Activated CD4-positive, alpha-beta T cell treated with anti-CD3 and anti-CD28 coated beads, Interleukin-2, Interleukin-6, amounts not matched to agents 100 ng/mL and 50 ng/mL, durations not matched to agents 16 hours and 8 hours (primary cell): ENCODE measurements around the gene SORBS2.
A peak's percentile ranks its signal among the peaks of the same experiment; 100 is the strongest.

Experiments used
- DNase-seq: peaks from one replicate; pipeline ENCODE4 v3.0.0-alpha.2; 2020

The SORBS2 gene

DNA sequence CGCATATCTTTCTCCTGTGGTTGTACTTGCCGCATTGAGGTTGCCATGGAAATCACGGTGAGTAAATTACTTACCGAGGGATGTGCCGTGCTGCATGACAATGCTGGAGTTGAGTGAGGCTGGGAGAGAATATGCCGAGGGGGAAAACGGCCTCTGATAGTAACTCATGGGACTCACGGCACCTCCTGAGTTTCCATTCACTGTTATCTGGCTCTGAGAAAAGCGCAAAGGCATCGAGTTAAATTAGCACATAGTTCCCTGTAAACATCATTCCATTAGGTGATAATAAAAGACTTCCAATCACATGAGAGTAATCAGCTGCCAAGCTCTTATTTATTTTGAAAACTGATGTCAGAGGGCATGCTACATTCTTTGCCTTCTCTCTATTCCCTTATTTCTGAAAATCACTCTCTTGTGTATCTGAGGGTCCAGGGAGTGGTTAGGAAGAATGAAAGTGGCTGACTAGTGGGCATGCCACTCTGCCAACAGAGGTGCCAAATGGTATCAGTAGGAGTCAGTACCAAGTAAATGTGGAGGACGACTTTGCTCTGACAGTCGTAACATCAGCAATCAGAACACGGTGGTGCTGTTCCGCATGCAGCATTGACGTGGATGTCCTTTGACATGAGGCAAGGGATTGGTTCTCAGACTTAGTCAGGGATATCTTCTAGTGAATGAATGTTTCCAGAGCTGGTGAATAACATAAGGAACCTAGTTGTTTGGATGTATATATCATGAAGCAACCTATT, 149.8 kb downstream of the SORBS2 start:
- DNase-seq, result no peak

DNA sequence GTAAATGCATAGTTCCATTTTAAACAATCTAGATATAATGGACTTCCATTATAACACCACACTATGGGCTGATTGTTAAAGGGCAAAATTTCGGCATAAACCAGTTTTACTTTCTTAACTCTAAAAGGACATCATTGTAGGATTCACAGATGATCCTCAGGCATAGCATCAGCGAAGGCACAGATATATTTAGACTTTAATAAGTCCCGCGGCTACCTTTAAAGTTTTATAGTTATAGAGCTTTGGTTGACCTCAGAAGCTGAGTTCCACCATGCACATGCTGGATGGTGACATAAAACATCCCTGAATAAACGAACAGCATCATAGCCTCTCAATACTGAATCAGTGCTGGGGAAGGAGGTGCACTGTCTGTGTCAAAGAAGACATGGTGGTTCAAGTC, 151.7 kb downstream of the SORBS2 start:
- DNase-seq, result no peak

DNA sequence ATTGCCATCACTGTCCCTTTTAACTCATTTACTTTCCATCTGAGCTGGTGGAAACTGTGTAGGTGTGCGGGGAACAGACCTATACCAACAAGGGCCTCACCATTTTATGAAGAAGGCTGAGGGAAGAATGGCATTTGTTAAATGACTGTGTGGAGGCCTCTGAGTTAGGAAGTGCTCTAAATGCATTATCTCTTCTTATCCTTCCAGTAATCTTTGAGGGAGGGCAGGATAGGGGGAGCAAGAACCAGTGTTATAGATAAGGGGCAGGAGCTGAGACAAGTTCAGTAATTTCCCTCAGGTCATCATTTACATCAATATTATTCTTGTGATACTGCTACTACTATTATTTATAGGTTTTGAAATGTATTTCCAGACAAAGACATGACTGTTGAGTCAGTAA, 154.3 kb downstream of the SORBS2 start:
- no peak for DNase-seq

DNA sequence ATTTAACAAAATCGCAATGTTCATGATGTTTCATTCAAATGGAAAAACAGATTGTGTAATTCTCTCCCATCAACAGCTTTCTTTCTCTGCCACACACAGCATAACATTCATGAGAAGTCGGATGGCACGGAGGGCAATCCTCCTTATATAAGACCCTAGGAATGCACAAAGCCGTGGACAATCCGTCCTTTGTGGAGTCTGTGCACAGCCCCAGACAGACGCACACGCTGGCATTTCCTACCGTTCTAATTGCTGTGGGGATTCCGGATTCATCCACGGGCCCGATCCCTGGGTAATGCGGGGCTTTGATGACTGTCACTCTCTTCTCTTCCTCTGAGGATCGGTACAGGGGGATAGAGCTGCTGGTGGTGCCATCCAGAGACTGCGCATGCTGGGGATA, 154.8 kb downstream of the SORBS2 start:
- no peak for DNase-seq

DNA sequence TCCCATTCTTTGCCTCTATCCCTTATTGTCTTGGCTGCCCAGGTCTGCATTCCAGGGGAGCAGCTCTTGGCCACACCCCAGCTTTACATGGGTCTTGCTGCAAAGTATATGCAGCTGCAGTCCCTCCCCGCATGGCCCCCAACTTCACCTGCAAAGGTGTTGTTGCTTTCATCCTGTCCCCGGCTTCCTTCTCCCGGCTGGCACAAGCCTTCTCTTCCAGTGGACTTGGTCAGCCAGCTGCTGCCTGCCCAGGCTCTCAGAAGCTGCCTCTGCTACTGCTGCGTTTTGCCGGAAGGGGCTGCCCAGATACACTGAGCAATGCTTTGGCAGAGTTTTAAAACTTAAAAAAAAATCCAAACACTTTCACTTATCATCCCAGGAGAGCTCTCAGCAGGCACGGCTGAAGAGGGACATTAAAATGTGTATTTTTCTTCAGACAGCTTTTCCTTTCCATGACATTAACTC, 155.5 kb downstream of the SORBS2 start:
- DNase-seq, result no peak

DNA sequence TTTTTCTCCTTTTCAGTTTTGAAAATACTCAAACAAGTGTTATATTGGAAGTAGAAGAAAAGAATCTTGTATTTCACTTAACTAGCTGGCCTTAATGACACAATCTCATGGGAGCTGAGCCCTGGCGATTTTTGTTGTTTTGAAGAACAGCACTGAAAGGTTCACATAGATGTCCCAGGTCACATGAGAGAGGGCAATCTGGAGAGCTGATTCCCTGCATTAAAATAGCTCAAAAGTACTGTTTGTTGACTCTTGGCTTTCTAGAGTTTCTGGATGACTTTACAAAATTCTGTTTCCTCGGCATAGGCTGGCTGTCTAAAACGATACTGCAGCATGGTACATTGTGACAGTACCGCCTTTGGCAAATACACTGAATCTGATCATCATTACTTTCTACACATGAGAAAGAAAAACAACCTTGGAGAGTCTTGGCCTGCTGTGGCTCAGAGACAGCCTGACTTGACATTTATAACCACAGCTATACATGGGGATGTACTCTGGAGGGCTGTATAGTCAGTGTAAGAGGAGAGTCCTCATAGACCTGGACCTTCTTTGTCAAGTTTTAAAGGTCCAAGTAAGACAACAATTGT, 156.9 kb downstream of the SORBS2 start:
- DNase-seq, result no peak

DNA sequence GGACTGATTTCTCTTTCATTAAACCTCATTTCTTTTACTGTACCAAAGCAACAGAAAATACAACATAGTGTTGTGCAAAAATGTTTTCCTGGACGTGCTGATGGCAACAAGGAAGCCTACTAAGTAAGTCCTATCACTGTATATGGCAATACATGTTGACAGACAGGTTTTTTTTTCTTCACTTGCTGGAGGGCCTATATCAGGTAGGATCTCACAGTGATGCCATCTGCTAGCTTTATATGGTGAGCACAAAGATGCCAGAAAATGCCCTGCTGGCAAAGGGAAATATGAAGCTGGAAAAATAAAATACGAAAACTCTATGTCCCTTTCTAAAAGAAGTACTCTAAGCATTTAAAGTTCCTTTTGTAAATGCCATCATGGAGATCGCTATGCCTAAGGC, 157.7 kb downstream of the SORBS2 start:
- no peak for DNase-seq

DNA sequence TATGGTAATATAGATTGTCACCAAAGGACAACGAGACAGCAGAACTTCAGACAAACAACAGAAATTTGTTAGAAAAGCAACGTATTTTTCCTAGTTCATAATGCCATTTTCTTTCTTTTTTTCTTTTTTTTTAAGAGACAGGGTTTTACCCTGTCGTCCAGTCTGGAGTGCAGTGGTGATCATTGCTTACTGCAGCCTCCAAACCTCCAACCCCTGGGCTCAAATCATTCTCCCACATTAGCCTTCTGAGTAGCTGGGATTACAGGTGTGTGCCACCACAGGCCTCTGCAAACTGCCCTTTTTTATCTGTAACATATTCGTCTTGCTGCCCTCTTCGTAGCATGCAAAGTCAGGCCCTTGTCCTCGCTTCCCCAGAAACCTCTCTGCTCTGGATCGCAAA, 160.1 kb downstream of the SORBS2 start:
- DNase-seq, result no peak

DNA sequence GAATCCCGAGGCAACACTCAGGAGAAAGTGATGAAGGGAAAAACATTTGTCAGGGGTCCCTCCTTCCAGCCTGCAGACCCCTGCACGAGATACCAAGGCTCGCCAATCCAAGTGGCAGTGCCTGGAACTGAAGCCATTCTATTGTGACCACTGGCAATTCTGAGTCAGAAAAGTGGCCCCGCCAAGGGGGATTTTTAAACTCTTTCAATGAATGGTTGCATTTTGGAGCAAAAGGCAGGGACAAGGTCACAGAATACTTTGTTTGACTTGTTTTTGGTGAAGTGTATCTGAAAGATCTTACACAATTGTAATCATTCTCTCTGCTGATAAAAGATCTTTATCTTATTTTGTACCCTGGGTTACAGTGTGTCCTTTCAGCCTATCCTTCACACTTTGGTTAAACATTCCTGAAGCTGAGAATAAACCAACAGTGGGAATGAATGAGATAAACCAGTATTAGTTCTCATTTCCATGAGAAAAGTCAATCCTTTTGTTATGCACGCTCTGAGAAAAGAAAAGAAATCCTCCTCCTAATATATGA, 160.8 kb downstream of the SORBS2 start:
- DNase-seq, result no peak

DNA sequence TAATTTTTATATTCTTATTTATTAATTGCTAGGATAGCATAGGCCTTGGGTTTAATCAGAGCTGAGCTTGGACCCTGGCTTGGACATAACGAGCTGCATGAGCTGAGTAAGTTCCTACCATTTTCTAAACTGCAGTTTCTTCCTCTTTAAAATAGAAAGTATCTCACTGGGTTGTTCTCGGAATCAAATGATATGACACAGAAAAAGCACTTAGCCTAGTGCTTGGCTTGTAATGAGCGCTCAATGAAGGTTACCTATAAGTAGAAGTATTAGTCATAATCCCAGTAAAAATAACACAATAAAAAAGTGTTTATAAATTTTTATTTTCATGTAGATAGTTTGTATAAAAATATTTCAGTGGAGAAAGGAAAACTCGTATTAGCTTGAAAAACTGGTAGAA, 163.4 kb downstream of the SORBS2 start:
- no peak for DNase-seq

DNA sequence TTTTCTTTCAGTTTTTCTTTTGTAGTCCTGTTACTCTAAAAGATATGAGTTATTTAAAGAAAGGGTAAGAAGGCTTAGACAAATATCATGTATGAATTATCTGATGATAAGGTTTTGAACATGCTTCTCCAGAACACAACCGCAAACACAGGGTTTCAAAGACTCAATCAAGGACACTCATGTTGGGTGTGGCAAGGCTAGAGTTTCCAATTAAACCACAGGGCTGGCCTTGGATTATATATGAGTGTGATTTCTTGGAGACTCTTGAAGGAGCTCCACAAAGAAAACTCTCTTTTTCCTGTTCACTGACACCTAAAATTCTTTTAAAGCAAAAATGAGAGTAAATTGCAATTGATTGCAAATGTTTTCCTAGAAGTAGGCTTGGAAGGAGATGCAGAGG, 166.6 kb downstream of the SORBS2 start:
- DNase-seq, result no peak

DNA sequence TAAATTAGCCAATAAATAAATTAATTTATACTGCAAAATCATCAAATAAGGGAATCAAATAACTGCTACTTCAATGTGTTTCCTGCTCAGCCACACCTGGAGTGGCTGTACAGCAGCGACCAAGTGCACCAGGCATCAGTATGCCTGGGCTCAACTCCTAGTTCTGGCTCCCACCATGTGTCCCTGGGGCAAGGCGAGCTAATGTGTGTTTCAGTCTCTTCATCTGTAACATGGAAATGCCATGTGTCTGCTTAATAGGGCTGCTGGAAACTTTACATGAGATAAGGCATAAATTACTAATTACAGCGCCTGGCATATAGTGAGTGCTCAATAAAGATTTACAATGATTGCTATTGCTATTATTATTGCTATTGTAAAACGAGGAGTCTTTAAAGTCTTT, 167.6 kb downstream of the SORBS2 start:
- no peak for DNase-seq

DNA sequence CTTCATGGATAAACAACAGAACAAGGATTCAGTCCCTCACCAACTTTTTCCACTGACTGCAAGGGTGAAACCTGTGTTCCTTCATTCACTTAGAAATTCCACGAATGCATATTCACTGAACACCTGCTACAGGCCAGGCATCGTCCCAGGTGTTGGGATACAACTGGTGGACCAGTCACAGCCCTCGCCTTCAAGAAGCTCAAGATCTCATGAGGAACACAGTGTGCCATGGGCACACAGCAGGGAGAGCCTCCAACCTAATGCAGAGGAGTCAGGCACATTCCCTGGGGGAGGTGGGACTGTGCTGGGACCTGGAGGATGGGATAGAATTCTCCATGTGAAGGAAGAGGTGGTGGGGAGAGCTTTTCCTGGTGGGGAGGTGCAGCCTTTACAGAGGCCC, 169.1 kb downstream of the SORBS2 start:
- DNase-seq, result no peak

DNA sequence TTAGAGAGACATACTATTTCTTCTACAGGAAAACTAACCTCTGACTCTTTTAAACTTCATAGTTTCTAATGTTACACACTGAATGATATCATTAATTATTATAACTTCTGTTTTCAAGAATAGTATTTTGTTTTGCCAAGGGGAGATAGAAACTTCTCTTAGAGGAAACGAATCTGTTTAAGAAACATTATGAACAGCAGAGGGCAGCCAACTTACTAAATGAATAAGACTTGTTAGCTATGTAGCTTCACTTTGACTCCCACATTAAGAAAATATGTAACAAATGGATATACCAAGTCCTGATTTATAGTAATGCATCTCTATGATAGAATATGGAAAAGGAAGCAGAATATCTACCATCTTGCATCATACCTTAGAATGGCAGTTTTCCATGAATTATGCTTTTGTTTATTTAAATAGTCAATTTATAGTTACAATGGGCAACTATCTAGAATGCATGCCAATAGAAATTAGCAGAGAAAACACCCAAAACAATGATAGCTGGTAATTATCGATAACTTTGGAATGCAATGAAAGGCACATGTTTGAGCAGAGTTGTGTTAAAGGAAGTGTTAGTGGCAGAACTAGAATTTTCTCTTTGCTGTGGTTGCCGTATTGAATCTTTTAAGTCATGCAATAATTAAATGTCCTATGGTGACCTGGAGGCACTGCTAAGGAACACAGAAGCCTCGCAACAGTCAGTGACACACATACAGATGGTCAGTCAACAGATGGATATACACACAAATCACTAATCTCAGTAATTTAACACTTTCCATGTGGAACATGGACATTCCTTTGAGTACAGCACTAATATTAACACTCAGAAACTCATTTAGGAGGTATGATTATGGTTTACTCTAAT, 171.0 kb downstream of the SORBS2 start:
- DNase-seq, result peak; percentile 17

DNA sequence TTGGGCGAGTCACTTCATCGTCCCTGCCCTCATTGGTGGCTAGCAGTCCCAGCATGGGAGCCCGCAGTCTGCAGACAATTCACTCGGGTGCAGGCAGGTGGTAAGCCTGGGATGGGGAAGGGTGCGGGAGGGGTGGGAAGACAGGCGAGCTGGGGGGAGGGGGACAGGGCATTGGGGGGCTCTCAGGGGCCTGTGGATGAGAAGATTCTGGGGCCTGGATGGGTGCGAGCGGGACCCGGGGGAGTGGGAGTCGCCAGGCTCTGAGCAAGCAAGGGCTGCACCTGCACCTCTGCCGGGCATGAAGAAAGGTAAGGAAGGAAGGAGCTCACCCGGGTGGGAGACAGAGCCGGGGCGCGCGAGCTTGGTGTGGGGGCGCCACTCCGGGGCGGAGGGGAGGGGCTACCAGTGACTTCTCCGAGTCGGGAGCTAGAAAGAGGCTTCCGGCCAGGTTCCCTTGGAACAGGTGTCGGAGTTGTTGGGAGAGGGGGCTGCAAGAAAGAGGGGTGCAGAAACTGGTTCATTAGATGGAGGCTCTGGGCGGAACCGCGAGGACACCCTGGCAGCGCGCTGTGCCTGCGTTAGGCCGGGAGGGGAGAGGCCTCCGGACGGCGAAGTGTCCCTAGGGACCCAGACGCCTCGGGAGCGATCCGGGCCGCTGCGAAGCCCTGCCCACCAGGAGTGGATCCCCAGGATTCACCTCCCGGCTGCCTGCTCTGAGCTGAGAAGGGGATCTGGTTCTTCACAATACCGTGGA, 173.3 kb downstream of the SORBS2 start:
- DNase-seq, result no peak

DNA sequence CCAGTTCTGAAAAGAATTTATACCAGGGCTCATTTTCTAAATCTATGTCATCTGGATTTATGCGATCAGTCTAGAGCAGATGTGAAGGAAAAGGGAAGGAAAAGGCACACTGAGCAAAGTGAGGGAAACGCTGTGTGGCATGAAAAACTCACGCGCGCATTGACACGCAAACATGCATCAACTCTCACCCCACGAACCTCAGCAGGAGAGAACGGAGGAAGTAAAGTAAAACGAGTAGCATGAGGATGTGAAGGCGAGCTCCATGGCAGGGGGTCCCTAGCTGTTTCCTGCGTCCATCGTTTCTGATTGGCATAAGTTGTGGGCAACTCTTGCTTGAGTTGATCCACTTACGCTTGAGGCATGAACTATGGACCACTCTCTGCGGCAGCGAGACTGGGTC, 173.9 kb downstream of the SORBS2 start:
- no peak for DNase-seq

DNA sequence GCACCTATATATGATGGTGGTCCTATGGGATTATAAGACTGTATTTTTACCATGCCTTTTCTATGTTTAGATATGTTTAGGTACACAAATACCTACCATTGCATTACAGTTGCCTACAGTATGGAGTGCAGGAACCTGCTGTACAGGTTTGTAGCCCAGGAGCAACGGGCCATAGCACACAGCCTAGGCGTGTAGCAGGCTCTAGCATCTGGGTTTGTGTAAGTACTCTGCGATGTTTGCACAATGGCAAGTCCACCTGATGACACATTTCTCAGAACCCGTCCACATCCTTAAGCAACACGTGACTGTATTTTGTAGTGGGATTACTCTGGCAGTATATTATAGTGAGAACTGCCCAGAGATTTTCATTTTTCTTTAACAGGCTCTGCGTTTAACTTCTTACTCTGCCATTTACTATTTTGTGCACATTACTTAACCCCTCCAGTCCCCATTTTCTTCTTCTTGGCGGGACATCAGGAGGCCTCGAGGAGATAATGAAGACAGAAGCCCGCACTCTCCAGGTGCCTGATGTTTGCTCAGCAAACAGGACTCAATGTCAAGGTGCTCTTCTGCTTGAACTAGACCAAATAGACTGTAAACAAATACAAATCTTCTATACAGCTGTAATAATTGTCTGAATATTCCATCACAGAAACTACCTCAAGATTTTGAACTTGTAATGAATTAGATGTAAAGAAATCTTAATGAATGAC, 174.7 kb downstream of the SORBS2 start:
- DNase-seq, result no peak

DNA sequence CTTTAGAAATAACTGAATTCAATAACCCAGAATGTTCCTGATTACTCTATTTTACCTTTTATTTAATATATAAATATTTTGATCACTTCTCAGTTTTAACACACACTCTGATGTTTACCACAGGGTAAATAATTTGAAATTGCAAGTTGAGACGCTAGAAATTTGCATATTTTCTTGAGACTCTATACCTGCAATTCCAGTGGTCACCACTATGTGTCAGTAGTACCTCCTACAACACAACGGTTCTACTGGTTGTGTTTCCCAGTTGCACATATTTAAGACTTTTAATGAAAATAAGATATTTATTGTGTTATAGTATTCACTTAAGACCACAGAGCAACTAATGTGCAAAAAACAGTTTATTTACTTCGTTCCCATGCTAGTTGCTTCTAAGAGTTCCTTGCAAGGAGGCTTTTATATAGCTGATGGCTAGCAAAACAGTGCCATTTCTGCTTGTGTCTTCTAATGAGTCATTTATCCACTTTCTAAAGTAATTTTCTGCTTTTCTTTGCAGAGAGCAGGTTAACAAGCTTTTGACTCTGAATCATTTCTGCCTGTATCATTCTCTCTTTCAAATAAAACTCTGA, 177.8 kb downstream of the SORBS2 start:
- peak; percentile 33 for DNase-seq

DNA sequence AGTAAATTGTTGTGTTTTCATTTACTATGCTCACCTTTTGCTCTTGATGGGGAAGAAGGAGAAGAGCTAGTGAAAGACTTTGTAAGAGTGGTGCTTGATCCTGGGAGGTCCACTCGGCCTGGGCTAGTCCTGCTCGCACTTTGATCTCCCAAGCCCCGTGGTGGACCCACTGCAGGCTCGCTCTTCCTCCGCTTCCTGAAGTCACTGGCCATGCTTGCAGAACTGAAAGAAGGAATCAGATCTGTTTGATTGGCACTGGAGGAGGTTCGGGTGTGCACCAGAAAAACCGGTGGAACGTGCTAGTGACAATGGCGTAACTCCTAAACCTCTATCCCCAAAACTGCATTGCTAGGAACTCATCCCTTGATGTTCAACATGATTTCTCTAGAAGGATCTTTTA, 185.2 kb downstream of the SORBS2 start:
- DNase-seq, result no peak

DNA sequence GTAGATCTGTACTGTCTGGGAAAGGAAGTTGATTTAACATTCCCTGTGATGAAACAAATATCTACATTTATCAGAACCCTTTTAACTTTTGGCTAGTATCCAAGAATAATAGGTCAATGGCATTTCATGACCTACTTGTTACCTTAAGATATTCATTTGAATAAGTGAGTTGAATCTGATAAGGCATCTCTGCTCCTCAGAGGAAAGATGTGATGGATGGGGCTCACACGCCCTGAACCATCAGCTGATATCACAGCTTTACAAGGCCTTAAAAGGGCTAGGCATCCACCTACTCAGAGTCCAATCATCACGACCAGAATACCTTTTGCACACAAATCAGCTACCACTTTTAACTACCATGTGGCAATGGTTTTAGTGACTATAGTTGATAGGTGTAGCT, 186.5 kb downstream of the SORBS2 start:
- DNase-seq, result no peak

DNA sequence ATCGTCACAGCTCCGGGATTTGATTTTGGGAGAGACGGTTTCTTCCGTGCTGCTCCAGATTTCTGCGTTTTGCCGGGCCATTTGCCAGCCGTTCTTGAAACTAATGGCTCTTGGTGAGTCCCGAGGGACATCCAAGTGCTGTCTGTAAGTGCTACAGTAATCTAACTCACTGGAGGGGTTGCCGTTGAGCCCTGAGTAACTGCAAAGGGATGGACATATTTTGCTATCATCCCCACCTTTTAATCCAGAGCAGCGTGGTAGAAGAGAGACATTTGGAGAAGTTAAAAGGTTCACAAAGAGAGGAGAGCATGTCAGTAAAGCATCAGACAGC, 187.8 kb downstream of the SORBS2 start:
- no peak for DNase-seq
